ENCODE data around the gene TSPAN18.

DNA sequence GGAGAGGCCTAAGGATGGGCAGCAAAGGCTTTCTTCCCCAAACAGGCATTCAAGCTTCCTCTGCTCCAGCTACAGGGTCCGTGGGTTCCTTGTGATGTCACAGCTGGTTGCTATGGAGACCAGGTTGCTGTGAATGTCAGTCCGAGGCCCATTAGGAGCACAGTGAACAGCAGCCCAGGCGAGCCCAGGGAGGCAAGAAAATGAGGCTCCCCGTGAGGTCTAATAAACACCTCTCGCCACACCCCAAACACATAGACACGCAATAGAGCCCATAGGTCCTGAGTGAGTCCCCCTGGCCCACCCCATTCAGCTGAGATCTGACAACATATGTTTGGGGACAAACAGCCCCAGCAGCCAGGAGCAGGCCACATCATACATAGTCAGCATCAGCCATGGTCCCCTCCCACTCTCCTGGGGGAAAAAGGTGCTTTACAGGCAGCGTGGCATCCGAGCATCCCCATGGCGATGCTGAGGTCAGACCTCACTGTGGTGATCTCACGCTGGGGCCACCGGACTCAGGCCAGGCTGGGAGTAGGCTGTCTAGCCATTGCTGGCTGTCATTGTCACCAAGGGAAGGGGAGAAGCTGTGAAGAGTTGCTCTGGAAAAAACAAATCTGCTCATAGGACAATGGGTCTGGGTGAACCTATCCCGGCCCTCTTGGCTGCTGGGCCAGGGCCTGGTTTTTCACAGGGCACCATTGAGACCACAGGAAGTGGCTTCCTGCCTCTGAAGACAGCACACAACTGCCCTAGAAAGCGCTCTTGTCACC lies 247.1 kb downstream of the TSPAN18 start:
- no peak for TF ChIP-seq YY1 (IDR thresholded peaks at IDR 0.05; ENCODE audit: insufficient read depth, insufficient read length)
- no peak for TF ChIP-seq ZNF274 (IDR thresholded peaks at IDR 0.05; ENCODE audit: low read depth, low read length)
